Left lung (tissue), 10 donors: Measurements from ENCODE around the gene FARP2. TPM values are rescaled to one million over a fixed set of nuclear protein-coding genes. Genes with fewer than 3 reads are reported as not detected.
"Not testable (repeated sequence)": the region's sequence is repeated elsewhere in the genome, so short reads cannot be mapped to it uniquely, and the experiment has no call there.

Experiments
- ATAC-seq: fragments of 200-7000 bp; cut with Tn5 transposase; one replicate; pipeline ENCODE4 v1.9.1; 2020; ENCODE audit warnings: moderate library complexity
- DNase-seq, 4 donors: peaks; one replicate each; pipeline ENCODE4 v3.0.0-alpha.2; 2013 to 2020
- H3K27ac ChIP-seq, 2 donors: fragments of 200-600 bp; sonication (generic) in 1 of 2; one replicate each; pipeline versions ENCODE4 v1.5.0 to v1.8.0; 2020 to 2021
- H3K27me3 ChIP-seq, 2 donors: fragments of 200-600 bp; sonication (generic) in 1 of 2; one replicate each; pipeline versions ENCODE4 v1.5.0 to v1.8.0; 2020 to 2021
- H3K36me3 ChIP-seq, 2 donors: fragments of 200-600 bp; sonication (generic) in 1 of 2; one replicate each; pipeline versions ENCODE4 v1.5.0 to v1.8.0; 2020 to 2021
- H3K4me1 ChIP-seq, 2 donors: fragments of 200-600 bp; one replicate each; pipeline ENCODE4 v1.8.0; 2021
- H3K4me3 ChIP-seq, 2 donors: fragments of 200-600 bp; sonication (generic) in 1 of 2; one replicate each; pipeline versions ENCODE4 v1.5.0 to v1.8.0; 2020 to 2021; ENCODE audit warnings: mild to moderate bottlenecking in 1 of 2
- H3K9me3 ChIP-seq, 2 donors: fragments of 200-600 bp; sonication (generic) in 1 of 2; one replicate each; pipeline versions ENCODE4 v1.5.0 to v1.8.0; 2020 to 2021
- intact Hi-C, 2 donors: fragments of 100-400 bp; cut with DNase I; formaldehyde crosslinking; loops; one replicate each; pipeline versions ENCODE4 v1.11.2 to v1.14.2; 2022
- polyA plus RNA-seq, 6 donors: library from polyadenylated mRNA; unstranded; fragments of 120-200 nt; gene quantifications; one replicate each; pipeline ENCODE4 v1.2.1, GENCODE V29; 2013; ENCODE audit not compliant: insufficient read length in 6 of 6
- total RNA-seq, 2 donors: library from RNA; stranded (reverse); fragmentation: NEBNext Ultra II Directional; extraction: Animal tissue kit (Norgen Biotek cat#: 25700); gene quantifications; one replicate each; pipeline ENCODE4 v1.2.1, GENCODE V29; 2021
- TF ChIP-seq, protein P1 (sequence below), 2 donors: fragments of 200-600 bp; sonication (generic) in 1 of 2; IDR thresholded peaks; one replicate each; pipeline versions ENCODE4 v1.5.0 to v1.8.0; 2021; ENCODE audit warnings: antibody characterized with exemption in 2 of 2
- donor health status: DM: no; HTN: yes; CAD: no.
- donor health status: DM: no; HTN: no; CAD: no.

The FARP2 gene
- total and polyA plus RNA-seq, 8 donors = 32.2 to 54.8 (median 49.9) TPM

DNA sequence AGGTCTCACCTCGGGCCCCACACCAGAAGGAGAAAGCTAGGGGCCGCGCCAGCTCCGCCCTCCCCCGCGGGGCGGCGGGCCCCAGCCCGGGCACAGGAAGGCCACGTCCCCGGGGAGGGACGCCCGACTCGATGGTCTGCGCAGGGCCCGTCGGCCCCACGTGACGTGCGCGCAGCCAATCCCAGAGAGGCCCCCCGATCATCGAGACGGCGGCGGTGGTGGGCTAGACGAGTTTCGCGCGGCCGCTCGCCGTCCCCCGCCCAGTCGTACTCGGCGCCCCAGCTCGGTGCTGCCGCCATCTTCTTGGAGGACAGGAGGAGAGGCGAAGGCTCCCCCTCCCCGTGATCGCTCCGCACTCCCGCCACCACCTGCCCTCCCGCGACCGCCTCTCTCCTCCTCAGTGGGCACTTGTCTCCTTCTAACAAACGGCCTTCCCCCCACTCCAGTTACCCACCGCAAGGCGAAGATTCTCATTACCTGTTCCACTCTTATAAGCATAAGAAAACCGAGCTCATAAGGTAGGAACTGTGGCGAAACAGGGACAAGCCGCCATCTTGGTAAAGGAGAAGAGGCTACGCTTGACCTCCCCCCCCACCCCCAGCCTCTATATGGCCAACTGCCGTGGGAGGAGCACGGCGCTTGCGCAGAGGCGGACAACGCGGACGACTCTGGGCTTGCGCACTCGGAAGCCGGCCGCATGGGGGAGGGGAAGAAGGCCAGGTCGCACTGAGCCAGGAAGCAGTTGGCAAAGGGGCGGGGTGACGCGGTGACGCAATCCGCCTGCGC lies 40.8 kb upstream of the FARP2 start, which contains the start of gene HDLBP:
Gene HDLBP, minus strand, starts transcription at position 580 of the 786 bp plus-strand sequence. CDS start 48,803 bp downstream, outside the sequence.
- peaks cover 29 to 77% of the 10 kb centered on the region in 2 donors for H3K4me1 ChIP-seq
- peak; percentile 99 to 100 (median 100) for DNase-seq

DNA sequence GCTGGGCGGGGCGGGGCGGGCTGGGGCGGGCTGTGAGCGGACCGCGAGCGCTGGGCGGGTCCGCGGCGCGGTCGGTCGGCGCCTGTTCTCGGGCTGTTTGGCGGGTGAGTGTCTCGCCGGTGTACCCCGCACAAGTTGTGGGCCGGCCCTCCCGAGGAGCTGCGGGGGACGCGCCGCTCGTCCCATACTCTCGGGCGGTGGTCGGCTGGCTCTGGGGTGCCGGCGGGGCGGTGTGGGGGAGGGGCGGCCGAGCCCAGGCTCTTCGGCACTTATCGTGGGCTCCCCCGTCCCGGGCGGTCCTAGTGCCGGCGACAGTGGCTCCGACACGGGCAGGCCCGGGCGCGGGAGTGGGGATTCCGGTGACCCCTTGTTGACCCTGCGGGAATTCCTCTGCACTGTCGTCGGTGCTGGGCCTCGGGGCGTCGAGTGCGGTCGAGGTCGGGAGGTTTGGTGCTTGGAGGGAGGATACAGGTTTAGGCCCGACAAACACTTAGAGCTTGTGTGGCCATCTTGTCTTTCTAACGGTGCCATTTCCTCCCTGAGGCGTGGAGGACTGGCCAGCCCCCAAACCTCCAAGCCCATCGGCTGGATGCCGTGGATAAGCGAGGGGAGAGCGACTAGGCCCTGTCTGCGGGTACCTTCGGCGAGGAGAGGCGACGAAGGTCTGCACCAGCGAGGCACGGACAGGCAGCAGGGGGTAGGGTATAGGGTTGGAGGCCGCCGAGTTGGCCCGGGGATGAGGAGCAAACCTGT lies 40.0 kb upstream of the FARP2 start, which contains the start of gene SEPTIN2:
Gene SEPTIN2, plus strand, starts transcription at position 47 of the 753 bp plus-strand sequence. CDS start 8,308 bp downstream, outside the sequence.
- peak; percentile 62 for ATAC-seq
- intact Hi-C loops = no loop called here

More for the DNA sequence above, 40.8 kb upstream of the FARP2 start, which contains the start of gene HDLBP:
- intact Hi-C loops = no loop called here
- Histone ChIP-seq H3K9me3 (no peaks in the 10 kb centered on the region), H3K27ac (peak within 1 kb of the TSS; percentile 98 to 99), H3K27me3 (no peaks in the 10 kb centered on the region), H3K36me3 (no peaks in the 10 kb centered on the region), H3K4me3 (peak within 1 kb of the TSS; percentile 73 to 93)
- TF ChIP-seq, protein P1, sequence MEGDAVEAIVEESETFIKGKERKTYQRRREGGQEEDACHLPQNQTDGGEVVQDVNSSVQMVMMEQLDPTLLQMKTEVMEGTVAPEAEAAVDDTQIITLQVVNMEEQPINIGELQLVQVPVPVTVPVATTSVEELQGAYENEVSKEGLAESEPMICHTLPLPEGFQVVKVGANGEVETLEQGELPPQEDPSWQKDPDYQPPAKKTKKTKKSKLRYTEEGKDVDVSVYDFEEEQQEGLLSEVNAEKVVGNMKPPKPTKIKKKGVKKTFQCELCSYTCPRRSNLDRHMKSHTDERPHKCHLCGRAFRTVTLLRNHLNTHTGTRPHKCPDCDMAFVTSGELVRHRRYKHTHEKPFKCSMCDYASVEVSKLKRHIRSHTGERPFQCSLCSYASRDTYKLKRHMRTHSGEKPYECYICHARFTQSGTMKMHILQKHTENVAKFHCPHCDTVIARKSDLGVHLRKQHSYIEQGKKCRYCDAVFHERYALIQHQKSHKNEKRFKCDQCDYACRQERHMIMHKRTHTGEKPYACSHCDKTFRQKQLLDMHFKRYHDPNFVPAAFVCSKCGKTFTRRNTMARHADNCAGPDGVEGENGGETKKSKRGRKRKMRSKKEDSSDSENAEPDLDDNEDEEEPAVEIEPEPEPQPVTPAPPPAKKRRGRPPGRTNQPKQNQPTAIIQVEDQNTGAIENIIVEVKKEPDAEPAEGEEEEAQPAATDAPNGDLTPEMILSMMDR (IDR thresholded peaks at IDR 0.05) = no peak
- peak; percentile 90 for ATAC-seq

DNA sequence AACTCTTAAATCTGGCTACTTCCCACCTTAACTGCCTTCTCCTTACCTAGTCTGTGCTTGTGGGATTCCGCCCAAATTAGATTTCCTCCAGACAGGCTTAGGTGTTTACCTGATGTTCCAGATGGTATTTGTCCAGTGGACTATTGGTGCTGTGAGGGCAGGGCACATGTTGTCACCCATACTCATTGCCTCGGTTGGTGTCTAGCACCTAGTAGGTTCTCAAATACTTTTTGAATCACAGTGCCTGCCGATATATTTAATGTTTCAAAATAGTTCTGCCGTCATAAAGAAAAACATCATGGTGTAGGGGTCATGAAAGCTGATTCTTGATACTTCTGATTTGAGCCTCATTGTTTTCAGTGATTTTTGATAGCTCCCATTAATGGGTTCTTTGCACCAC lies 39.3 kb upstream of the FARP2 start:
- H3K27ac ChIP-seq = peak overlapping the region; percentile 98 to 99
- no peaks in the 10 kb centered on the region for H3K36me3 ChIP-seq
- H3K9me3 ChIP-seq = no peaks in the 10 kb centered on the region
- ATAC-seq (no peak), DNase-seq (no peak)
- H3K4me3 ChIP-seq = peak overlapping the region; percentile 73 to 93
- intact Hi-C loops = no loop called here
- no peaks in the 10 kb centered on the region for H3K27me3 ChIP-seq
- TF ChIP-seq, protein P1 (IDR thresholded peaks at IDR 0.05) = no peak
- H3K4me1 ChIP-seq = peaks cover 43 to 81% of the 10 kb centered on the region in 2 donors

More for the DNA sequence above, 40.0 kb upstream of the FARP2 start, which contains the start of gene SEPTIN2:
- peak within 1 kb of the TSS; percentile 98 to 99 for H3K27ac ChIP-seq
- peaks cover 36 to 79% of the 10 kb centered on the region in 2 donors for H3K4me1 ChIP-seq
- TF ChIP-seq, protein P1 (IDR thresholded peaks at IDR 0.05) = no peak
- no peaks in the 10 kb centered on the region for H3K27me3 ChIP-seq
- peak in 3 of 4 donors; percentile 82 to 100 (median 87) for DNase-seq
- peak within 1 kb of the TSS; percentile 73 to 93 for H3K4me3 ChIP-seq
- no peaks in the 10 kb centered on the region for H3K36me3 ChIP-seq
- H3K9me3 ChIP-seq = no peaks in the 10 kb centered on the region

GRCh38 chr2:241317391-241317790 lies 38.7 kb upstream of the FARP2 start:
- peak overlapping the region; percentile 73 to 93 for H3K4me3 ChIP-seq
- DNase-seq = no peak
- peak overlapping the region; percentile 98 to 99 for H3K27ac ChIP-seq
- H3K36me3 ChIP-seq = no peaks in the 10 kb centered on the region
- peaks cover 46 to 81% of the 10 kb centered on the region in 2 donors for H3K4me1 ChIP-seq
- no peak for ATAC-seq
- intact Hi-C loops = no loop called here
- TF ChIP-seq, protein P1 (IDR thresholded peaks at IDR 0.05) = no peak
- no peaks in the 10 kb centered on the region for H3K27me3 ChIP-seq
- no peaks in the 10 kb centered on the region for H3K9me3 ChIP-seq

DNA sequence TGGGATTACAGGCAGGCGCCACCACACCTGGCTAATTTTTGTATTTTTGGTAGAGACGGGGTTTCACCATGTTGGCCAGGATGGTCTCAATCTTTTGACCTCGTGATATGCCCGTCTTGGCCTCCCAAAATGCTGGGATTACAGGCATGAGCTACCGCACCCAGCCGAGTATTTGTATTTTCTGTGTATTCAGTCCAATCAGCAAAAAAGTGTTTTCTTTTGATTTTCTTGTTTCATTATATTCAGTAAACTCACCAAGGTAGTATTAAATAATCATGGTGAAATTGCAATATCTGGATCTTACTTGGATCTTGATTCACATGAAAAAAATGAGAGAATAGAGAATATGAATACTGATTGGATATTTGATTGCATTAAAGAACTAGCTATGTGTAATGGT lies 37.3 kb upstream of the FARP2 start:
- peaks cover 44 to 81% of the 10 kb centered on the region in 2 donors for H3K4me1 ChIP-seq
- H3K4me3 ChIP-seq = not testable (repeated sequence)

More for the DNA sequence above, 37.3 kb upstream of the FARP2 start:
- H3K27ac ChIP-seq, H3K36me3 ChIP-seq, H3K27me3 ChIP-seq, intact Hi-C loops, DNase-seq, H3K9me3 ChIP-seq, ATAC-seq: not testable (repeated sequence)
